GM12872 (cell line): ENCODE results near the gene C1R.

Experiments used
- TF ChIP-seq, protein P1 (sequence below): IDR thresholded peaks from 3 replicates; pipeline ENCODE4 v1.5.1; 2011; ENCODE audit warnings: low read depth, mild to moderate bottlenecking, low read length, moderate library complexity; ENCODE audit not compliant: insufficient read depth

The C1R gene

GRCh38 chr12:7034464-7034863 lies 57.8 kb downstream of the C1R start:
- TF ChIP-seq, protein P1, sequence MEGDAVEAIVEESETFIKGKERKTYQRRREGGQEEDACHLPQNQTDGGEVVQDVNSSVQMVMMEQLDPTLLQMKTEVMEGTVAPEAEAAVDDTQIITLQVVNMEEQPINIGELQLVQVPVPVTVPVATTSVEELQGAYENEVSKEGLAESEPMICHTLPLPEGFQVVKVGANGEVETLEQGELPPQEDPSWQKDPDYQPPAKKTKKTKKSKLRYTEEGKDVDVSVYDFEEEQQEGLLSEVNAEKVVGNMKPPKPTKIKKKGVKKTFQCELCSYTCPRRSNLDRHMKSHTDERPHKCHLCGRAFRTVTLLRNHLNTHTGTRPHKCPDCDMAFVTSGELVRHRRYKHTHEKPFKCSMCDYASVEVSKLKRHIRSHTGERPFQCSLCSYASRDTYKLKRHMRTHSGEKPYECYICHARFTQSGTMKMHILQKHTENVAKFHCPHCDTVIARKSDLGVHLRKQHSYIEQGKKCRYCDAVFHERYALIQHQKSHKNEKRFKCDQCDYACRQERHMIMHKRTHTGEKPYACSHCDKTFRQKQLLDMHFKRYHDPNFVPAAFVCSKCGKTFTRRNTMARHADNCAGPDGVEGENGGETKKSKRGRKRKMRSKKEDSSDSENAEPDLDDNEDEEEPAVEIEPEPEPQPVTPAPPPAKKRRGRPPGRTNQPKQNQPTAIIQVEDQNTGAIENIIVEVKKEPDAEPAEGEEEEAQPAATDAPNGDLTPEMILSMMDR, result no peak

DNA sequence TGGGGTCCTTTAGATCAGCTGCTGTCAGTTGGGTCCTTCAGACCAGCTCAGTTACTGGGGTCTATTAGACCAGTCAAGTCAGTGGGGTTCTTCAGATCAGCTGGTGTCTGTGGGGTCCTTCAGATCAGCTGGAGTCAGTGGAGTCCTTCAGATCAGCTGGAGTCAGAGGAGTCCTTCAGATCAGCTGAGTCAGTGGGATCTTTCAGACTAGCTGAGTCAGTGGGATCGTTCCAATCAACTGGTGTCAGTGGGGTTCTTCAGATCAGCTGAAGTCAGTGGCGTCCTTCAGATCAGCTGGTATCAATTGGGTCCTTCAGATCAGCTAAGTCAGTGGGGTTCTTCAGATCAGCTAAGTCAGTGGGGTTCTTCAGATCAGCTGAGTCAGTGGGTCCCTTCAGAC lies 59.3 kb downstream of the C1R start:
- TF ChIP-seq, protein P1, result no peak

- TF ChIP-seq, protein P1, result no peak
These were observed 60.9 kb downstream of the C1R start for GRCh38 chr12:7031306-7031705.
